ENCODE data around the gene GPA33. TPM values are rescaled to one million over a fixed set of nuclear protein-coding genes. Genes with fewer than 3 reads are reported as not detected.

GPA33 gene
- total RNA-seq, 1 donor, result not detected

GRCh38 chr1:167083066-167083665 lies 7.0 kb downstream of the GPA33 start:
- no peak for TF ChIP-seq CTCF (IDR thresholded peaks at IDR 0.05; ENCODE audit: insufficient read depth, low read depth, low read length)
- DNase-seq (ENCODE audit: low read depth), result no peak
- H3K4me3 ChIP-seq (ENCODE audit: low read depth, low read length), result no peak overlapping the region

GRCh38 chr1:167082511-167083027 lies 7.6 kb downstream of the GPA33 start:
- TF ChIP-seq CTCF (IDR thresholded peaks at IDR 0.05; ENCODE audit: insufficient read depth, low read depth, low read length), result no peak
- no peak overlapping the region for H3K4me3 ChIP-seq (ENCODE audit: low read depth, low read length)
- DNase-seq (ENCODE audit: low read depth), result no peak

- H3K4me3 ChIP-seq (ENCODE audit: low read depth, low read length), result no peak overlapping the region
- TF ChIP-seq CTCF (IDR thresholded peaks at IDR 0.05; ENCODE audit: insufficient read depth, low read depth, low read length), result no peak
- DNase-seq (ENCODE audit: low read depth), result no peak
These were observed 8.5 kb downstream of the GPA33 start for GRCh38 chr1:167081594-167082156.

GRCh38 chr1:167077868-167078210 lies 12.3 kb downstream of the GPA33 start:
- H3K4me3 ChIP-seq (ENCODE audit: low read depth, low read length), result no peak overlapping the region
- no peak for TF ChIP-seq CTCF (IDR thresholded peaks at IDR 0.05; ENCODE audit: insufficient read depth, low read depth, low read length)
- no peak for DNase-seq (ENCODE audit: low read depth)

GRCh38 chr1:167077128-167077867 lies 12.9 kb downstream of the GPA33 start:
- TF ChIP-seq CTCF (IDR thresholded peaks at IDR 0.05; ENCODE audit: insufficient read depth, low read depth, low read length), result no peak
- no peak for DNase-seq (ENCODE audit: low read depth)
- H3K4me3 ChIP-seq (ENCODE audit: low read depth, low read length), result no peak overlapping the region

- DNase-seq (ENCODE audit: low read depth), result no peak
- TF ChIP-seq CTCF (IDR thresholded peaks at IDR 0.05; ENCODE audit: insufficient read depth, low read depth, low read length), result no peak
These were observed 14.0 kb downstream of the GPA33 start for GRCh38 chr1:167076136-167076710.

More at GRCh38 chr1:167076136-167076710, 14.0 kb downstream of the GPA33 start:
- H3K4me3 ChIP-seq (ENCODE audit: low read depth, low read length), result no peak overlapping the region

Measured in fibroblast of villous mesenchyme (primary cell).